HG03432 (cell line): ENCODE measurements around the gene TRIM49C.
"Not testable (repeated sequence)": the region's sequence is repeated elsewhere in the genome, so short reads cannot be mapped to it uniquely, and the experiment has no call there.

Experiments used
- ATAC-seq: cut with Tn5 transposase; IDR thresholded peaks from one replicate; pipeline ENCODE4 v1.9.1; 2021; ENCODE audit warnings: mild to moderate bottlenecking, moderate library complexity; ENCODE audit not compliant: unreplicated experiment

The TRIM49C gene

GRCh38 chr11:90030806-90031205 is at the start of gene TRIM49C:
TSS of gene TRIM49C (plus strand) at chr11:90031106. CDS start at chr11:90035212, 4,106 bp downstream.
- not testable (repeated sequence) for ATAC-seq

- ATAC-seq: not testable (repeated sequence)
Measured at GRCh38 chr11:90024184-90024583, 6.7 kb upstream of the TRIM49C start.

- ATAC-seq: not testable (repeated sequence)
Measured at GRCh38 chr11:90051591-90052209, 20.8 kb downstream of the TRIM49C start.

GRCh38 chr11:90052311-90052710 is 21.4 kb downstream of the TRIM49C start:
- not testable (repeated sequence) for ATAC-seq

- not testable (repeated sequence) for ATAC-seq
Measured at GRCh38 chr11:90053545-90053944, 22.6 kb downstream of the TRIM49C start.

- ATAC-seq: not testable (repeated sequence)
Measured at GRCh38 chr11:90085650-90086049, 54.7 kb downstream of the TRIM49C start, which contains the start of gene UBTFL1. TSS of gene UBTFL1 (plus strand) at chr11:90085950. CDS start at chr11:90085950, 0 bp downstream.

GRCh38 chr11:90088731-90089130 is 57.8 kb downstream of the TRIM49C start:
- not testable (repeated sequence) for ATAC-seq
